ENCODE results near the gene MIGA2. TPM values are rescaled to one million over a fixed set of nuclear protein-coding genes. Genes with fewer than 3 reads are reported as not detected.

Gene MIGA2
- total and polyA plus RNA-seq, 2 of the 8 experiments (the other 6 are each of a cell fraction or from before 2014, with no cell fraction given) = 24.6 to 39.0 TPM

GRCh38 chr9:129100383-129101169, 64.2 kb downstream of the MIGA2 start:
- Histone ChIP-seq H2BK20ac (ENCODE audit: low read length) (no peak overlapping the region), H3K79me2 (ENCODE audit: control insufficient read depth in 1 of 2, insufficient read depth in 2 of 2, low read length in 2 of 2) (no peaks in the 10 kb centered on the region), H3K23me2 (ENCODE audit: low read depth, low read length) (no peaks in the 10 kb centered on the region), H4K8ac (ENCODE audit: extremely low read depth, insufficient read depth, low read length) (peak overlapping the region; percentile 83), H4K5ac (ENCODE audit: insufficient read length, low read depth, low read length) (peak overlapping the region; percentile 6), H2BK5ac (ENCODE audit: low read depth, low read length) (no peak overlapping the region), H2AFZ (ENCODE audit: low read length) (no peak overlapping the region), H3K27ac (ENCODE audit: low read depth, low read length) (no peak overlapping the region), H3K18ac (ENCODE audit: extremely low read depth, low read length) (no peak overlapping the region), H3K4me1 (replicated peaks in 1 of 4; ENCODE audit: control insufficient read depth in 3 of 4, insufficient read depth in 4 of 4, low read length in 3 of 4) (peaks cover 0 to 5% (median 1%) of the 10 kb centered on the region in 4 experiments; a peak in 2 of 7 replicates), H3K79me1 (ENCODE audit: low read depth, low read length) (no peaks in the 10 kb centered on the region), H3K4me2 (ENCODE audit: insufficient read depth in 1 of 2, low read depth in 2 of 2, low read length in 2 of 2) (no peak overlapping the region), H4K20me1 (replicated peaks in 1 of 2; ENCODE audit: control insufficient read depth in 1 of 2, insufficient read depth in 2 of 2, low read length in 2 of 2) (no peaks in the 10 kb centered on the region), H2BK120ac (replicated peaks; ENCODE audit: low read depth, low read length) (no peak overlapping the region), H4K91ac (replicated peaks; ENCODE audit: insufficient read length, low read length) (no peak overlapping the region), H3K4ac (replicated peaks; ENCODE audit: insufficient read length, low read depth, low read length) (no peak overlapping the region), H3K23ac (ENCODE audit: insufficient read length) (no peak overlapping the region), H3K36me3 (ENCODE audit: control insufficient read depth in 2 of 4, insufficient read depth in 4 of 4, low read length in 3 of 4) (no peaks in the 10 kb centered on the region), H2BK15ac (ENCODE audit: low read length) (peak overlapping the region; percentile 72; the same call in 1 of the 2 replicates), H3K56ac (replicated peaks; ENCODE audit: insufficient read length, low read depth, low read length) (no peak overlapping the region), H3K14ac (ENCODE audit: insufficient read length) (no peak overlapping the region), H3K9me3 (ENCODE audit: insufficient read depth in 2 of 2, low read depth in 1 of 2, low read length in 1 of 2) (no peaks in the 10 kb centered on the region), H3K4me3 (ENCODE audit: extremely low read depth in 1 of 4, insufficient read depth in 2 of 4, low read depth in 3 of 4, low read length in 4 of 4) (no peak overlapping the region), H2AK5ac (ENCODE audit: low read depth, low read length) (no peak overlapping the region; the same call in 1 of the 2 replicates), H3K27me3 (replicated peaks in 1 of 4; ENCODE audit: control insufficient read depth in 3 of 4, extremely low read depth in 1 of 4, insufficient read depth in 3 of 4, low read length in 3 of 4) (peaks cover 0 to 6% (median 4%) of the 10 kb centered on the region in 4 experiments; a peak in 4 of 7 replicates), H2BK12ac (ENCODE audit: low read depth, low read length) (no peak overlapping the region), H3K9ac (replicated peaks in 1 of 4; ENCODE audit: extremely low read depth in 1 of 4, low read depth in 3 of 4, low read length in 3 of 4) (no peak overlapping the region)
- no peak for FAIRE-seq
- CTCF ChIA-PET (ENCODE audit: partially characterized antibody) = interaction anchor here (0.8 to 2.5 kb wide), 6 partner anchors 10 to 51 kb away, joined by 3 to 9 read pairs (median 3); no protein-coding TSS in a partner anchor
- DNase-seq (ENCODE audit: low read depth in 1 of 2, low spot score in 2 of 2) = no peak
- POLR2A ChIA-PET (ENCODE audit: partially characterized antibody) = interaction anchor here (1.3 to 2.2 kb wide), 4 partner anchors 8 to 40 kb away, joined by 3 to 7 read pairs (median 4); partner anchors contain the start of gene PTPA
- 81% methylated on average over 28 of the region's 28 CpGs; no CpG with 5 or more reads in 1 of the 2 experiments for WGBS, 2 experiments (ENCODE audit: extremely low coverage in 1 of 2, insufficient coverage in 1 of 2, insufficient read length in 1 of 2, insufficient replicate concordance in 2 of 2, low coverage in 1 of 2, low lambda C conversion rate in 2 of 2, missing lambda C conversion rate in 1 of 2)
- peak in 2 of 3 experiments; percentile 34 to 59; a peak in 3 of 4 replicates for TF ChIP-seq CTCF (IDR thresholded peaks at IDR 0.05; ENCODE audit: control extremely low read depth in 1 of 3, insufficient read depth in 1 of 3, low read depth in 1 of 3, low read length in 3 of 3)
- TF ChIP-seq EGR1 (IDR thresholded peaks at IDR 0.05; ENCODE audit: borderline replicate concordance, low read depth, low read length) = 0 out of 2 replicates have a peak, but pooled peaks have one; percentile 60
- peak; percentile 98 for TF ChIP-seq MAX (IDR thresholded peaks at IDR 0.05)
- peak; percentile 20 to 39; a peak in 3 of 4 replicates for TF ChIP-seq RAD21 (IDR thresholded peaks at IDR 0.05 in 1 of 2, conservative IDR thresholded peaks at IDR 0.05 in 1 of 2; ENCODE audit: low read depth in 2 of 2, low read length in 2 of 2)
- TF ChIP-seq, protein P1, sequence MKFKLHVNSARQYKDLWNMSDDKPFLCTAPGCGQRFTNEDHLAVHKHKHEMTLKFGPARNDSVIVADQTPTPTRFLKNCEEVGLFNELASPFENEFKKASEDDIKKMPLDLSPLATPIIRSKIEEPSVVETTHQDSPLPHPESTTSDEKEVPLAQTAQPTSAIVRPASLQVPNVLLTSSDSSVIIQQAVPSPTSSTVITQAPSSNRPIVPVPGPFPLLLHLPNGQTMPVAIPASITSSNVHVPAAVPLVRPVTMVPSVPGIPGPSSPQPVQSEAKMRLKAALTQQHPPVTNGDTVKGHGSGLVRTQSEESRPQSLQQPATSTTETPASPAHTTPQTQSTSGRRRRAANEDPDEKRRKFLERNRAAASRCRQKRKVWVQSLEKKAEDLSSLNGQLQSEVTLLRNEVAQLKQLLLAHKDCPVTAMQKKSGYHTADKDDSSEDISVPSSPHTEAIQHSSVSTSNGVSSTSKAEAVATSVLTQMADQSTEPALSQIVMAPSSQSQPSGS (IDR thresholded peaks at IDR 0.05; ENCODE audit: low read length) = no peak

Measured in H1 (cell line).